Stimulated activated CD4-positive, alpha-beta T cell treated with anti-CD3 and anti-CD28 coated beads, Interleukin-4, amount 100 ng/mL, for 4 hours (primary cell): ENCODE data around the gene DOP1B.
"Not testable (repeated sequence)": the region's sequence is repeated elsewhere in the genome, so short reads cannot be mapped to it uniquely, and the experiment has no call there.

Experiments
- DNase-seq, 2 experiments: peaks; one replicate each; pipeline ENCODE4 v3.0.0-alpha.2; 2020

Gene DOP1B

GRCh38 chr21:36135391-36136102, 21.1 kb upstream of the DOP1B start:
- peak; percentile 40 to 46 for DNase-seq

GRCh38 chr21:36139791-36140190, 16.8 kb upstream of the DOP1B start:
- DNase-seq: not testable (repeated sequence)

GRCh38 chr21:36141513-36141925, 15.1 kb upstream of the DOP1B start:
- DNase-seq: peak; percentile 68 to 90

GRCh38 chr21:36144233-36144632, 12.4 kb upstream of the DOP1B start:
- not testable (repeated sequence) for DNase-seq

- DNase-seq: no peak
These were observed 11.4 kb upstream of the DOP1B start for GRCh38 chr21:36145259-36145658.

- no peak for DNase-seq
These were observed 8.7 kb upstream of the DOP1B start for GRCh38 chr21:36147911-36148310.

GRCh38 chr21:36148886-36149285, 7.7 kb upstream of the DOP1B start:
- DNase-seq: no peak

GRCh38 chr21:36149788-36150711, 6.6 kb upstream of the DOP1B start:
- DNase-seq: no peak

GRCh38 chr21:36155603-36156338, 853 bp upstream of the DOP1B start:
- no peak for DNase-seq

GRCh38 chr21:36156339-36156814, 247 bp upstream of the DOP1B start:
- peak; percentile 99 to 100 for DNase-seq

GRCh38 chr21:36159356-36159921, 2.8 kb downstream of the DOP1B start:
- DNase-seq: no peak

- DNase-seq: no peak
These were observed 4.2 kb downstream of the DOP1B start for GRCh38 chr21:36160850-36161178.

GRCh38 chr21:36162631-36163030, 6.0 kb downstream of the DOP1B start:
- DNase-seq: no peak

- no peak for DNase-seq
These were observed 7.4 kb downstream of the DOP1B start for GRCh38 chr21:36163750-36164741.

- DNase-seq: no peak
These were observed 8.7 kb downstream of the DOP1B start for GRCh38 chr21:36165356-36165755.

- no peak for DNase-seq
These were observed 10.1 kb downstream of the DOP1B start for GRCh38 chr21:36166705-36167104.

GRCh38 chr21:36167541-36167940, 10.9 kb downstream of the DOP1B start:
- DNase-seq: no peak

GRCh38 chr21:36169470-36170128, 13.0 kb downstream of the DOP1B start:
- DNase-seq: no peak

GRCh38 chr21:36170823-36171222, 14.2 kb downstream of the DOP1B start:
- DNase-seq: no peak

GRCh38 chr21:36171336-36171735, 14.7 kb downstream of the DOP1B start:
- no peak for DNase-seq

- no peak for DNase-seq
These were observed 15.2 kb downstream of the DOP1B start for GRCh38 chr21:36171741-36172331.
